Measurements from ENCODE around the gene KCTD2. TPM values are rescaled to one million over a fixed set of nuclear protein-coding genes. Genes with fewer than 3 reads are reported as not detected.

The KCTD2 gene
- total and polyA plus RNA-seq, 2 of the 13 experiments (the other 11 are each of a cell fraction or from before 2014, with no cell fraction given), result 28.3 to 32.6 TPM

- TF ChIP-seq ZNF280B (CRISPR knock-in tag; IDR thresholded peaks at IDR 0.05; ENCODE audit: borderline replicate concordance) (peak; percentile 99), ZNF260 (CRISPR knock-in tag; IDR thresholded peaks at IDR 0.05; ENCODE audit: borderline replicate concordance, low read depth) (peak; percentile 96), HIC2 (CRISPR knock-in tag; IDR thresholded peaks at IDR 0.05; ENCODE audit: low read depth) (peak; percentile 73)
Measured at GRCh38 chr17:75012346-75013091, 34.5 kb upstream of the KCTD2 start, which contains the start of gene MRPL58 (continued).

GRCh38 chr17:75013092-75013559, 33.9 kb upstream of the KCTD2 start:
- ATAC-seq (peak; percentile 1; the same call in 1 of the 3 replicates), DNase-seq (ENCODE audit: low spot score) (no peak), FAIRE-seq (no peak)
- H3K4me3 ChIP-seq (replicated peaks in 1 of 3; ENCODE audit: insufficient read depth in 1 of 3, low read depth in 2 of 3, low read length in 3 of 3), result peak overlapping the region; percentile 71 to 96 (median 85)
- peaks cover 5% of the 10 kb centered on the region in 2 experiments; a peak in 1 of 5 replicates for H3K36me3 ChIP-seq (replicated peaks in 1 of 2; ENCODE audit: control insufficient read depth in 1 of 2, insufficient read depth in 2 of 2, low read length in 2 of 2)
- H3K4me1 ChIP-seq (ENCODE audit: insufficient read depth, low read length), result peaks cover 28% of the 10 kb centered on the region
- BruUV-seq (replicated peaks), result TSS peak; percentile 88
- CTCF ChIA-PET (ENCODE audit: low intra/inter-chr PET ratio, low total read pairs), result interaction anchor here (1.9 to 2.0 kb wide), 2 partner anchors 51 to 55 kb away, joined by 5 to 8 read pairs; no protein-coding TSS in a partner anchor
- in situ Hi-C loops (cut with HindIII; ENCODE audit: extremely low pct_ligation_motif_present, low pct_unique_long_range_greater_than_20kb), result no loop called here
- 0% methylated on average over 8 of the region's 10 CpGs for WGBS (ENCODE audit: low lambda C conversion rate)
- H3K9ac ChIP-seq (ENCODE audit: insufficient read depth, low read depth, low read length), result peak overlapping the region; percentile 90
- peak overlapping the region; percentile 94 for H3K4me2 ChIP-seq (ENCODE audit: low read depth, low read length)
- POLR2A ChIA-PET, result interaction anchor here (0.6 to 4.3 kb wide), 42 partner anchors 11 to 767 kb away, joined by 3 to 94 read pairs (median 8); partner anchors contain the start of genes ARMC7, ATP5PD, CDR2L and FDXR
- H2AFZ ChIP-seq (ENCODE audit: low read length), result no peak overlapping the region
- H3K27ac ChIP-seq (ENCODE audit: extremely low read length, insufficient read depth, low read length), result peak overlapping the region; percentile 85
- intact Hi-C loops (cut with micrococcal nuclease; ENCODE audit: unreplicated experiment), result no loop called here
- no peaks in the 10 kb centered on the region for H3K9me3 ChIP-seq (ENCODE audit: low read length)
- H3K27me3 ChIP-seq (ENCODE audit: control insufficient read depth in 1 of 2, insufficient read depth in 2 of 2, low read length in 2 of 2), result no peaks in the 10 kb centered on the region; a peak in 2 of 5 replicates
- H3K79me2 ChIP-seq (ENCODE audit: insufficient read depth, low read length), result peaks cover 14% of the 10 kb centered on the region
- no peaks in the 10 kb centered on the region for H4K20me1 ChIP-seq (ENCODE audit: insufficient read depth, low read length)
- no peak; the same call in 1 of the 2 replicates for TF ChIP-seq THAP8 (CRISPR knock-in tag; IDR thresholded peaks at IDR 0.05; ENCODE audit: borderline replicate concordance)
- no peak for TF ChIP-seq TFE3 (CRISPR knock-in tag; IDR thresholded peaks at IDR 0.05)
- no peak for TF ChIP-seq ZHX1 (CRISPR knock-in tag; IDR thresholded peaks at IDR 0.05; ENCODE audit: low read depth)
- TF ChIP-seq ZNF383 (CRISPR knock-in tag; IDR thresholded peaks at IDR 0.05; ENCODE audit: borderline replicate concordance), result no peak
- 0 out of 2 replicates have a peak, but pooled peaks have one; percentile 29 for TF ChIP-seq HNF4A (CRISPR knock-in tag; IDR thresholded peaks at IDR 0.05)
- TF ChIP-seq CEBPG (CRISPR knock-in tag; IDR thresholded peaks at IDR 0.05), result no peak
- TF ChIP-seq RXRA (CRISPR knock-in tag; IDR thresholded peaks at IDR 0.05), result no peak
- TF ChIP-seq TGIF2 (CRISPR knock-in tag; IDR thresholded peaks at IDR 0.05), result peak; percentile 8; the same call in 1 of the 2 replicates
- TF ChIP-seq ZNF549 (CRISPR knock-in tag; IDR thresholded peaks at IDR 0.05), result no peak

Data from HepG2 (cell line).